GM23338 (cell line): Measurements from ENCODE around the gene TUBA4B.

Experiments
- CTCF ChIP-seq, 2 experiments: fragments of 200-600 bp in 1 of 2; sonication (generic) in 1 of 2; conservative IDR thresholded peaks; 2 replicates each; pipeline versions ENCODE4 v1.5.1 to v1.6.1; 2016 to 2017; ENCODE audit warnings: antibody characterized with exemption in 2 of 2, low read depth in 2 of 2, mild to moderate bottlenecking in 2 of 2, moderate library complexity in 1 of 2
- EZH2phosphoT487 ChIP-seq: fragments of 200-600 bp; sonication (generic); IDR thresholded peaks from one replicate; pipeline ENCODE4 v1.8.1; 2018; ENCODE audit warnings: antibody characterized with exemption; ENCODE audit not compliant: unreplicated experiment
- POLR2AphosphoS5 ChIP-seq: IDR thresholded peaks from 2 replicates; pipeline ENCODE4 v1.6.1; 2016; ENCODE audit warnings: antibody characterized with exemption, low read depth

- TF ChIP-seq CTCF (conservative IDR thresholded peaks at IDR 0.05; ENCODE audit: low read depth in 2 of 2) = no peak
- no peak for TF ChIP-seq POLR2AphosphoS5
- no peak for TF ChIP-seq EZH2phosphoT487
Observed at GRCh38 chr2:219207134-219207883, 45.7 kb upstream of the TUBA4B start.
